Activated CD8-positive, alpha-beta memory T cell treated with anti-CD3 and anti-CD28 coated beads, Interleukin-2, amount 50 U/mL, for 24 hours (primary cell): ENCODE measurements around the gene CCDC34.

Source experiments
- DNase-seq: peaks from one replicate; pipeline ENCODE4 v3.0.0-alpha.2; 2020; ENCODE audit errors: extremely low read depth

Gene CCDC34

DNA sequence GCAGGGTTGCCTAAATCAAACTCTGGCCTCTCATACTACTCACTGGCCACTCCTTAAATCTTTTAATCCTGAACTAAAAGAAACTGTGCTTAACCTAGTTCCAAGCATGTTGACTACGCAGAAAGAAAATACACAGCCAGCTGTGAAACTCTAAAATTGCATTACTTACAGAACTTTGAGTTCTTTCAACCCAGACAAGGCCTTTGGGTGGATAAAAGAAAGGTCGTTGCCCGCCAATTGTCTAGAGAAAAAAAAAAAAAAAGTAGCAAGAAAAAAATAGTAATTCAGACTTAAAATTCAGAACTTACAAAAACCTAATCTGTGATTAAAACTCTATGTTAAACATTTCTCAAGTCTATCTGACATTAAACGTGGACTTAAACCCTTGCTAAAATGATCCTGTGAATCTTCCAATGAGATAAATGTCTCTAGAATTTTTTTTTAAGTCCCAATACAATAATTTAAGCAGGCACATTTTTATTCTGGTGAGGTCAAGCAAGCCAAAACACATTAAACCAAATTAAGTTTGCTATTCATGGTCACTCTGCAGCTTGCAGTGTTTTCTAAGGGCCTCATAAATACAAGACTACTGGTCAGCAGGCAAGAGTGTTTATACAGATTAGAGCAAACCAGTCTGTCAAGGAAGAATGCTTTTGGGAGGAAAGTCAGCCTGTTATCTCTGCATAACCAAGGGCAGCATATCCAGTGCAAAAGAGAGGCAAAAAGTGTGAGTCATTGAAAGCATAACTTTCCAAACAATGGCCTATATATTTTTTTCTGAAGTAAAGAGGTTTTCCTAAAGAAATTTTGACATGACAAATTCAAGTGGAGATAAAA is 29.5 kb upstream of the CCDC34 start:
- DNase-seq, result no peak

- no peak for DNase-seq
Observed at GRCh38 chr11:27391331-27392015, 28.5 kb upstream of the CCDC34 start.

- DNase-seq, result no peak
Observed at GRCh38 chr11:27390318-27391295, 27.6 kb upstream of the CCDC34 start.

GRCh38 chr11:27388869-27389268 is 25.9 kb upstream of the CCDC34 start:
- no peak for DNase-seq

GRCh38 chr11:27388001-27388400 is 25.0 kb upstream of the CCDC34 start:
- DNase-seq, result no peak

GRCh38 chr11:27387362-27387761 is 24.3 kb upstream of the CCDC34 start:
- DNase-seq, result no peak

DNA sequence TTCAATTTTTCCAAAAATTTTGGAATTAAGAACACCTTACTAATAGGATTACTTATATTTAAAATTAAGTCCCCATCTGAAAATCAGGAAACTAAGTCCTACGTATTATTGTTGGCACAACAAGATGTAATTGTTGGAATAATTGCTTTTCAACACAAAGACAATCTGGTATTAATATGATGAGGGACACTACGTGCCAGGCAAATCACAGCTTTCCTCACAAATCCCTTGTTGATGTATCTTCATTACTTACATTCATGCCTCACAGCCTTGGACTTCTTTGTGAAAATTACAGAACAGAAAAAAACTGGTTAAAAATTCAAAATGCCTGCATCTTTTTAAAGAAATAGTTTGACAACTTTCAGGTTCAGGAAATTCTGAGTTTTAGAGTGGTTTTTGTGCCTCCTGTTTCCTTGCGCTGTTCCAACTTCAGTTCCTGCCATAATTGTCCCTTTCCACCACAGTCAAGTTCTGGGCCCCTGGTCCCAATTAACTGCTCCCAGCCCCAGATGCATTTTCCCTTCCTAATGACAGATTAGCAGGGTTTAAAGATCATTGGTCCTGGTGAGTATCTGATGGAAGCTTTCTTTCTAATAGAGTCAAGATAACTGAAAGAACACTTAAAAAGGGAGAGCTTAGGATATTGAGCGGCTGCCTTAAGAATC is 23.3 kb upstream of the CCDC34 start:
- no peak for DNase-seq

- DNase-seq, result no peak
Observed at GRCh38 chr11:27385245-27385644, 22.2 kb upstream of the CCDC34 start.

DNA sequence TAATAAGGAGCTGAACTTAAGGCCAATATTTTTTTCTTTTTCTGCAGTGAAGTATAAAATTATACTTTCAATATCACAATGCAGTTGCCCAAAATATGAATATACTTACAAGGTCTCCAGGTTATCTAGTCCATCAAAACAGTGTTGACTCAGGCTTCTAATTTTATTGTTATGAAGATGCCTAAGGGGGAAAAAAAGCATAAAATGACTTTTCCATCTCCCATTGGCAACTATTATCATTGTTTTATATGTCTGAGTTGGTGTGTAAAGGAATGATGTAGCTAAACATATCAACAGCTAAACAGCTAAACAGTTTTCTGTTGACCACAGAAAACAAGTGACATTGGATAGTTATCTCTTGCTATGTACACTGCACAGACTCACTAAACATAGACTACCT is 21.2 kb upstream of the CCDC34 start:
- no peak for DNase-seq

DNA sequence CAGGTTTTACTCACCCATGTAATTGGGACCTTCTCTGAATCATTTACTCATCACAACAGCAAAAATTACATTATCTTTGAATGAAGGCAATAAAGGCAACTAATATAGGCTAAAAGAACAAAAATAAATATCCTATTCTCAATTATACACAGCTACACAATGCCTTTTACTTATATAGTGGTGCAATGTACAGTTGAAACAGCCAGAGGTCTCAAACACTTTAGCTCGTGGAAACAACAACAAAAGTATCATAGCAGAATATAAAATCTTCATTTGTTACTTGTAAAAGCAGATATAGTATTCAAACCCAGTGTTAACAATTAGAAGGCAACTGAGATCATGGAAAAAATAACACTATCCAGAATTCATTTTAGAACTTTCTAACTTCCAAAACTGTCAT is 20.6 kb upstream of the CCDC34 start:
- no peak for DNase-seq

DNA sequence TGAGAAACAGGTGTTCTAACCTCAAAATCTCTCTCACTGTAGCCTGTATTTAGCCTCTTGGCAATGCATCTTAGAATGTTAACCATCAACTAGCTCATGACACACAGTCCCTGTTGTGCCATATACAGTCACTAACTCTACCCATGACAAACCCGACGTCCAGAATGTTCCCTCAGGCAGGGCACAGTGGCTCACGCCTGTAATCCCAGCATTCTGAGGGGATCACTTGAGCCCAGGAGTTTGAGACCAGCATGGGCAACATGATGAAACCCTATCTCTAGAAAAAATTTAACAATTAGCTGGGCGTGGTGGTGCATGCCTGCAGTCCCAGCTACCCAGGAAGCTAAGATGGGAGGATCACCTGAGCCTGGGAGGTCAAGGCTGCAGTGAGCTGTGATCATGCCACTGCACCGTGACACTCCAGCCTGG is 18.2 kb upstream of the CCDC34 start:
- no peak for DNase-seq

GRCh38 chr11:27380771-27381170 is 17.8 kb upstream of the CCDC34 start:
- DNase-seq, result no peak

- DNase-seq, result no peak
Observed at GRCh38 chr11:27379449-27379848, 16.4 kb upstream of the CCDC34 start.

GRCh38 chr11:27375370-27375769 is 12.4 kb upstream of the CCDC34 start:
- DNase-seq, result no peak

DNA sequence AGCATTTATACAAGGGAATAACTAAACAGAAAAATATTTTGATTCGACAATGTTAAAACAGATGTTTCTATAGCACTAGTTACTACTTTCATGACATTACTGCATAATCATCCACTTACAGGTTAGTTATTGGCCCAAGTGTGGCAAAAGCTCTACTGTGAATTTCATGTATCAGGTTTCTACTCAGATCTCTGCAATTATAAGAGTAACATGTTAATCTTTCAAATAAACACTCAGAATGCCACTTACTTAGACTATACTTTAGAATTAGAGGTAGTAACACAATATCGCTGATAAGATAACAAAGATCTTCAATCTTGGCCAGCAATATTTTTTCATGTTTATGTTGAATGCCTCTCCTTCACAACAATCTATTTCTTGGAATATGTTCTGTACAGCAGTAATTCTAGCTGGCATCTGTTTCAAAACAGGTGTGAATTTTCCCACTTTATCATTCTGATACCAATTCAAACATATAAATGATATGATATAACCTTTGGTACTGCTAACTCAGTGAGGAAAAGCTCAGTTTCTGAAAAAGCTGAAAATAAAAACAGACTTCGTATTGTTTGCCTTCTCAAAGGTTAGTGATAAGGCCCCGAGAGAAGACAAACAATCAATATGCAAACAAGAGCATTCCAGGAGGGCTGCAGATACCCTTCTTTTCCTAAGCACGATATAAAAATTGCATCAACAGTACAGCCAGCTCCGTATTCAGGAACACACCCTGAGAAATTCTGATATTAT is 11.0 kb upstream of the CCDC34 start:
- DNase-seq, result no peak

GRCh38 chr11:27373392-27373791 is 10.4 kb upstream of the CCDC34 start:
- no peak for DNase-seq

DNA sequence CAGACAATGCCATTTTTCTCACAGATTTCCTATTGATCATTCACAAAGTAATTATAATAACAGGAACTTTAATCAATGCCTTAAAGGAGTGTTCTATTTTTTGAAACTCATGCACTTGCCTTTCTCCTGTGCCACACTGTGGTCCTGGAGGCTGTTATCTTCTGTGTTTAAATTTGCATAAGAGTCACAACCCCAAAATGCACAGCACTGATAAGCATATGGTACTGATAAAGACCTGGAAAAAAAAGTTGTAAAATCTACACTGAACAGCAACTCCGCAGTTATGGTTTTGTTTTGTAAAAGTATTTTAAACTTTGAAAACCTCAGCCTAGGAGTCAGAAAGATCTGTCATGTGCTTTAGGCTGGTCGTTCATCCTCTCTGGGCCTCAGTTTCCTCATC is 9.1 kb upstream of the CCDC34 start:
- no peak for DNase-seq

DNA sequence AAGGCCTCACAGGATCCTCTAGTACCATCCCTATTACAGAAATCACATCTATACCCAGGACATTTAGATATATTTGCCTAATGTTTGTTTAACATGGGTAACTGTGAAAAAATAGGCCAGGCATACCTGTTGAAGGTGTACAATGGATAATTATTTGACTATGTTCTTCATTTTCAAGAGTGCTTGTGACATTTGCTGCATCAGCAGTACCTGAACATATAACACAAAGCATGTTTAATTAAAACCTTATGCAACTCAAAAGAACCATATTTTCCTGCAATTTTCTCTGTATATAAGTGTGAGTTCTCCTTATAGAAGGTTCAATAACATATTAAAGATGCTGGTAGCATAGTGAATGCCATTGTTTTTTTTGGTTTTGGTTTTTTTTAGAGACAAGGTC is 8.5 kb upstream of the CCDC34 start:
- no peak for DNase-seq

GRCh38 chr11:27370374-27370773 is 7.4 kb upstream of the CCDC34 start:
- DNase-seq, result no peak

GRCh38 chr11:27367881-27368280 is 4.9 kb upstream of the CCDC34 start:
- no peak for DNase-seq

- no peak for DNase-seq
Observed at GRCh38 chr11:27363576-27364117, 632 bp upstream of the CCDC34 start.
